ENCODE results near the gene PTPRU.

The PTPRU gene

DNA sequence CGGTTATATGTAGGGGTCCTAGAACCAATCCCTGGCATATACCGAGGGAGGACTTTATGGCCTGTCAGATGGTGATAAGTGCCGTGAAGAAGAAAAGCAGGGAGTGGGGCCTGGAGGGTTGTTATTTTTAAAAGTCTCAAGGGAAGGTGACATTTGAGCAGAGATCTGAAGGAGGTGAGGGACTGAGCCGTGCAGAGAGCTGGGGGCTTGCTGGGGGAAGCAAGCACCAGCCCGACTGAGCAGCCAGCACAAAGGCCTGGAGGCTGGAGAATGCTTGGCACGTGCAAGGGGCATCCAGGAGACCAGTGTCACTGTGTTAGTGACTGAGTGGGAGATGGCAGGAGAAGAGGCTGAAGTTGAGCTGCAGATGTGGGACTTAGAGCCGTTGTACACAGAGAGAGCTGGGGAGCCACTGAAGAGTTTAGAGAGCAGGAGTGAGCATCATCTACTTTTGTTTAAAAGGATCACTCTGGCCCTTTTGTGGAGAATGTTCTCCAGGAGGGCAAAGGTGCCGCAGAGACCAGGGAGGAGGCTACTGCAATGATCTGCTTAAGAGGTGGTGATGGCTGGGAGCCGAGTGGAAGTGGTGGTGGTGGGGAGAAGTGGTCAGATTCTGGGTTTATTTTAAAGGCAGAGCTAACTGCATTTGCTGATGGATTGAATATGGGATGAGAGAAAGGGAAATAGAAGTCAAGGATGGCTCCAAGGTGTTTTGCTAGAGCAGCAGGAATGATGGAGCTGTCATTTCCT lies 31.2 kb downstream of the PTPRU start:
- no peak for DNase-seq (ENCODE audit: low read depth)

DNA sequence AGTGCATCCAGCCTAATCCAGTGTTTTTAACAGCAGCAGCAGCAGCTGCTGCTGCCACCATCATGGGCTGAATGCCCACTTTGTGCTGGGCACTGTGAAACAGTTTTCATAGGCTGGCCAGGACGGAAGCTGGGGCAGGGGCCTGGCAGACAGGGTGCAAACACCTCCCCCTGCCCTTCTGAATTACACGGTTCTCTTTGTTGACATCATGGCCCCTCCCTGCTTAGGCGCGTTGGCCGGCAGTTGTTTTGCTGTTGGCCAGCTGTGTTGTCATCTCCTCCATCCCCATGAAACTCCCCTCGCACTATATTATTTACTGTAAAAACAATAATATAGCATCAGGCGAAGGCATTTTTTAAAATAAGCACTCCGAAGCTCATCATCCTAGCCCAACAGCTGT lies 33.1 kb downstream of the PTPRU start:
- DNase-seq (ENCODE audit: low read depth): no peak

DNA sequence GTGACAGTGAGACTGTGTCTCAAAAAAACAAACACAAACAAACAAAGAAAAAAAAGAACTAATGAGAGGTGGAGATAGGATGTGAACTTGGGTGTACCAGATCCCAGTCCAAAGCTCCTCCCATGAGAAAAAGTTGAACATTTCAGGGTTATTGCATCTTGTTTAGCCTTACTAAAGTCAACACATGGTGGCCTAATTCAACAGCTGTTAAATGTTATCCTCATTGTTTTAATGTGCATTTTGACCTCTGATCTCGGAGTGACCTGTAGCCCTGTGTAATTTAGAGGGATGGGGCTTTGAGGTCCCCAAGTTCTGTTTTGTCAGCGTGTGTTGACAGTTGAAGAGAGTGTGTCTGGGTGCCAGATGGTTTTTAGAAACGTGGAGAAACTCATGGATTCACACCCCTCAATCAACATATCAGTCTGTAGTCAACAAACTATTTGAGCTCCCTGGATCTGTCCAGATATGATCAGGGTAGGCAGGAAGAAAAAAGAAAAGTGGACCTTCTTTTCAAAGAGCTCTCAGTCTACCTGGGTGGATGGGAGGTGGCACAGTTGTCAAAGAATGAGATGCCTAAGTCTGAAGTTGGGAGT lies 34.7 kb downstream of the PTPRU start:
- peak; percentile 27 for DNase-seq (ENCODE audit: low read depth)

DNA sequence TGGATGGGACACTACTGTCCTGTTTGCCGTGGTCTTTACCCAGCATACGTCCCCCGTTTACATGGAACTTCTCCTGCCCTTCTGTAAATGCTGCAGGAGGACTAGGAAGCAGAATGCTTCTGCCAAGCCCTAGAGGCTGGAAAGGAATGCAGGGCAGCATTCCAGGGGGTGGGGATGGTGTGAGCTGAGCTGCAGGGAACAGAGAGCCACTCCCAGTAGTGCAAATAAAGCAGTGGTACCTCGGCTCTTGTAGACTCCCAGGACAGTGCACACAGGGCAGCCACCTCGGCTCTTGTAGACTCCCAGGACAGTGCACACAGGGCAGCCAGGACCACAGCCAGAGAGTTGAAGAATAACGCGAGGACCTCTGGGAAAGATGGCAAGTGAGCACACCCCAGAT lies 35.4 kb downstream of the PTPRU start:
- peak; percentile 66 for DNase-seq (ENCODE audit: low read depth)

DNA sequence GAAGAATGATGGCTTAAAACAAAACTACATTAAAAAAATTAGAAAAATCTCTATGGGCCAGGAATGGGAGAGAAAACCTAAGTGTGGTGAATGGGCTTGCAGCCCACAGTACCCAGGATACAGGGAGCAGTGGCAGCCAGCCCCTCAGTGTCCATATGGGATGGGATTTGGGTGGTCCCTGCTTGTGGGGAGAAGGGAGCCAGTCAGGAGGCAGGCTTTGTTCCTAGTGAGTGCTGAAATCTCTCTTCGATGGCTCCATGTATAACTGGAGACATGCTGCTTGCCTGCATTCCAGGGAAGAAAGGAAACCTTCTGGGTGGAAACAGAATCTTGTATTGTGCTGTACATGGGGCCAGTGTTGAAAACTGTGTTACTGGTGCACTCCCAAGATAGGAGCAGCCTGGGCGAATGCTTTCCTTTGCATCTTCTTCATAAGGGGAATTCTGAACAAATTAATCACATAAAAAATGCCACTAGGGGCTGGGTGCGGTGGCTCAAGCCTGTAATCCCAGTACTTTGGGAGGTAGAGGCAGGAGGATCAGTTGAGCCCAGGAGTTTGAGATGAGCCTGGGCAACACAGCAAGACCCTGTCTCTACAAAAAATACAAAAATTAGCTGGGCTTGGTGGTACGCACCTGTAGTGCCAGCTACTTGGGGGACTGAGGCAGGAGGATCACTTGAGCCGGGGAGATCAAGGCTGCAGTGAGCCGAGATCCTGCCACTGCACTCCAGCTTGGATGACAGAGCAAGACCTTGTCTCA lies 36.0 kb downstream of the PTPRU start:
- no peak for DNase-seq (ENCODE audit: low read depth)

DNA sequence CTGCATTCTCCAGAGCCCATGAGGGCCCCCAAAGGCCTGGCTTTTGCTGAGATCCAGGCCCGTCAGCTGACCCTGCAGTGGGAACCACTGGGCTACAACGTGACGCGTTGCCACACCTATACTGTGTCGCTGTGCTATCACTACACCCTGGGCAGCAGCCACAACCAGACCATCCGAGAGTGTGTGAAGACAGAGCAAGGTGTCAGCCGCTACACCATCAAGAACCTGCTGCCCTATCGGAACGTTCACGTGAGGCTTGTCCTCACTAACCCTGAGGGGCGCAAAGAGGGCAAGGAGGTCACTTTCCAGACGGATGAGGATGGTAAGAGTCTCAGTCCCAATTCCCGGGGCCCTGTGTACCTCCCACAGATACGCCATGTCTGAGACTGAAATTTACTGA lies 39.1 kb downstream of the PTPRU start:
- DNase-seq (ENCODE audit: low read depth): no peak

GRCh38 chr1:29278124-29278523 lies 41.8 kb downstream of the PTPRU start:
- DNase-seq (ENCODE audit: low read depth): no peak

- DNase-seq (ENCODE audit: low read depth): no peak
Observed at GRCh38 chr1:29279406-29279805, 43.1 kb downstream of the PTPRU start.

DNA sequence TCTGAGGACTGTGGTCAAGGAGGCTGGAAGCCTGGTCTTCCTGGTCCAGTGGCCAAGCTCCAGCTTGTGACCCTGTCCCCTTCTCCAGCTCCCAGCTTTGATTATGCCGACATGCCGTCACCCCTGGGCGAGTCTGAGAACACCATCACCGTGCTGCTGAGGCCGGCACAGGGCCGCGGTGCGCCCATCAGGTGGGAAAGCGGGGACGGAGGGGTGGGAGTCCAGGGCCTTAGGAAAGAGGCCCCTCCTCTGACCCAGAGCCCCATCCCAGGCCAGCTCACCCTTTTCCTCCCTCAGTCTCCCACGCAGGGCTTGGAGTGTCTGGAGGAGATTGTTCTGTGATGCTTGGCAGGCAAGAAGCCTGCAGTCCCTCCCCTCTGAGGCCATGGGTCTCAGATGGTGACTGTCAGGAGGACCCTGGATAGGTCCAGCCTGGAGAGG lies 43.6 kb downstream of the PTPRU start:
- DNase-seq (ENCODE audit: low read depth): no peak

DNA sequence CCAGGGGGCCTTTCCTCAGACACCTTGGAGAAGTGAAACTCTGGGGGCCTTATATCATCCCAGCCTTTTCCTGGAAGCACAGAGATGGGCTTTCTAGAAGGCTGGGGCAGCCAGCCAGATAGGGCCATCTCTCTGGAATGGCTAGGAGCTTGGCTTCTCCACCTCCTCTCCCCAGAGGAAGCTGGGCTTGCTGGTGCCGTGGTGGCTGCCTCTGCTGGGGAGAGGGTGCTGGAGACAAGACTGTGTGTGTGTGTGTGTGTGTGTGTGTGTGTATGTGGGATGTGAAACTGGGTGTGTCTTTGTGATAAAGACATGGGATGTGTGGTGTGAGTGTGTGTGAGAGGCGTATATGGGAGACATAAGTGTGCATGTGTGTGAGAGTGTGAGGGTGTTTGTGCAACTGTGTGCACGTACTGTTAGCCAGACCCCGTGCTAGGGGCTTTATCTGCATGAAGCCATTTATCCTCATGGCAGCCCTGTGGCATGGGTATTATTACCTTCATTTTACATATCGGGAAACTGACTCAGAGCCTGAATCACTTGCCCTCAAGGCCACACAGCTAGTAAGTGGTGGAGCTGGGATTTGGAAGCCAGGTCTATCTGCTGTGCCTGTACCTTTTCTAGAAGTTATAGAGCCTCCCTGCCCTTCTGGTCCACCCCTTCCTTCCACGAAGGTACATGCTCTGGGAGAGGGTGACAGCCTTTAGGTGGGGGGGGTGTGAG lies 44.2 kb downstream of the PTPRU start:
- DNase-seq (ENCODE audit: low read depth): no peak

GRCh38 chr1:29281571-29281970 lies 45.2 kb downstream of the PTPRU start:
- DNase-seq (ENCODE audit: low read depth): no peak

- no peak for DNase-seq (ENCODE audit: low read depth)
Observed at GRCh38 chr1:29282135-29282923, 46.0 kb downstream of the PTPRU start.

GRCh38 chr1:29282924-29283803 lies 46.8 kb downstream of the PTPRU start:
- DNase-seq (ENCODE audit: low read depth): peak; percentile 30

DNA sequence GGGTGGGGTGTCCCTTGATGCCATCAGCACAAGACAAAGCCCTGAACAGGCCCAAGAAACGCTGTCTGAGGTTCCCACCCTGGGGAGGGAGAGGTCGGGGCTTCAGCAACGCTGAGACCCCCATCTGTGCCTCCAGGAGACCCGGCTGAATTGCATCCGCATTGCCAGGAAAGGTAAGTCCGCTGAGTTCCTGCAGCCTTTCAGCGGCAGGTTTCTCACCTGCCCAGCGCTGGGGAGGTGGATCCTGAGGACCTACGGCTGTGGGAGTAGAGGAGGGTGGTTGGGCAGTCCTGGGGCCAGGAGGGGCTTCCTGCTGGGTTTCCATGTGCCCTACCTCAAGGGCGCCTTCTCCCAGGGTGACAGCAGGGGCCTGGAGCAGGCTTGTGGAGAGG lies 47.5 kb downstream of the PTPRU start:
- DNase-seq (ENCODE audit: low read depth): no peak

GRCh38 chr1:29284286-29284960 lies 48.1 kb downstream of the PTPRU start:
- no peak for DNase-seq (ENCODE audit: low read depth)

DNA sequence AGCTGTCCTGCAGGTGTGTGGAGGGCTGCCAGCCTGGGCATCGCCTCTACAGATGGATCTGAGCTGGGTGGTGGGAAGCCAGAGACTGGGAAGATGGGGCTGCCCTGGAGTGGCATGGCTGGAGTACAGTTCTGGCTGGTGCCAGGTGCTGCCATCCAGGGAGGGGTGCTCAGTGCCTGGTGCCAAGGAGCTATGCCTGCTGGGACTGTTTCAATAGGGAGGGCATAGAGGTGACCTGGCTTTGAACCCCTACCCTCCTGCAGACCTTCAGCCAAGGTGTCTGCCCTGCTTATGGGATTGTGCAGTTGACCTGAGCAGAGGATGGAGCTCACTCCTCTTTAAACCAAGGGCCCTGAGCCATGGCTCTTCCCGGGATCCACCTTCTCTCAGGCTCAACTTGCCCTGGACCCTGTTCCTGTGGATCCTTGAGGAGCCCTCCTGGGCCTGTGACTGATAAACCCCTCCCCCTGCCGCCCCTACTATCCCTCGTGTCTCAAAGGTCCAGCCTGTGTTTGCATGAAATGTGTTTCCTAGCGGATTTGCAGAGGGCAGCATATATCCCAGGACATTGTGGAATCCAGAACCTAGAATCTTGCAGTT lies 48.7 kb downstream of the PTPRU start:
- no peak for DNase-seq (ENCODE audit: low read depth)

DNA sequence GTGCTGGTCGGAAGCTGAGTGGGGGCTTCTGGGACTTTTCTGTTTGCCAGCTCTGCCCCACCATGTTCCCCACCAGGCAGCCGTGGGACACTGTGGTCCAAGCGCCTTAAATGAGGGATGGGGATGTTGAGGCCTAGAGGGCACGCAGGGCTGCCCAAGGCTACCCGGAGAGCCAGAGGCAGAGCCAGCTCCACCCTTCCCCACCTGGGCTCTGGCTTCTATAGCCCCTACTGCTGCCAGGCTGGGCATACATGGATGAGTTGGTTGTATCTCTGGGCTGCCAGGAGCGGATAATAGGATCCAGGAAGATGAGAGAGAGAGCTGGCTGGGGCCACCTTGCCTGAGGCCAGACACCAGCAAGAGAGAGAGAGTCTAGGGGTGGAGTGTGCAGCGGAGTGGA lies 49.4 kb downstream of the PTPRU start:
- DNase-seq (ENCODE audit: low read depth): no peak

GRCh38 chr1:29286194-29286767 lies 50.0 kb downstream of the PTPRU start:
- no peak for DNase-seq (ENCODE audit: low read depth)

GRCh38 chr1:29289493-29289892 lies 53.2 kb downstream of the PTPRU start:
- DNase-seq (ENCODE audit: low read depth): no peak
